Sigmoid colon (tissue), 7 donors: ENCODE measurements around the gene ZNF473. TPM values are rescaled to one million over a fixed set of nuclear protein-coding genes. Genes with fewer than 3 reads are reported as not detected.

Source experiments
- DNase-seq: peaks from one replicate; pipeline ENCODE4 v3.0.0-alpha.2; 2019
- H3K27ac ChIP-seq, 4 donors: fragments of 200-600 bp; sonication (generic); one replicate each; pipeline ENCODE4 v1.5.1; 2016 to 2019; ENCODE audit warnings: mild to moderate bottlenecking in 1 of 4
- H3K27me3 ChIP-seq, 3 donors: fragments of 200-600 bp; sonication (generic); one replicate each; pipeline ENCODE4 v1.5.1; 2019; ENCODE audit warnings: mild to moderate bottlenecking in 1 of 3
- H3K36me3 ChIP-seq, 4 donors: fragments of 200-600 bp; sonication (generic); one replicate each; pipeline ENCODE4 v1.5.1; 2016 to 2019
- H3K4me1 ChIP-seq, 4 donors: fragments of 200-600 bp; sonication (generic); one replicate each; pipeline ENCODE4 v1.5.1; 2017 to 2019
- H3K4me3 ChIP-seq, 4 donors: fragments of 200-600 bp; sonication (generic); one replicate each; pipeline ENCODE4 v1.5.1; 2017 to 2019; ENCODE audit warnings: mild to moderate bottlenecking in 2 of 4, moderate library complexity in 1 of 4
- H3K9me3 ChIP-seq, 4 donors: fragments of 200-600 bp in 3 of 4; sonication (generic) in 3 of 4; one replicate each; pipeline versions ENCODE4 v1.5.1 to v1.6.1; 2013 to 2019
- CTCF ChIP-seq, 4 experiments: fragments of 450-650 bp in 3 of 4; fragments of 200-600 bp in 1 of 4; IDR thresholded peaks; one replicate each; pipeline ENCODE4 v1.5.1; 2016 to 2019; ENCODE audit warnings: antibody characterized with exemption in 4 of 4, mild to moderate bottlenecking in 3 of 4, moderate library complexity in 2 of 4
- EP300 ChIP-seq, 4 donors: sonication (generic); formaldehyde crosslinking; IDR thresholded peaks; one replicate each; pipeline ENCODE4 v1.6.1; 2017; ENCODE audit warnings: antibody characterized with exemption in 4 of 4
- POLR2A ChIP-seq, 2 donors: fragments of 450-650 bp; IDR thresholded peaks; one replicate each; pipeline ENCODE4 v1.6.1; 2016; ENCODE audit warnings: antibody characterized with exemption in 2 of 2, mild to moderate bottlenecking in 2 of 2, moderate library complexity in 2 of 2
- POLR2AphosphoS5 ChIP-seq, 4 donors: sonication (generic); formaldehyde crosslinking; IDR thresholded peaks; one replicate each; pipeline ENCODE4 v1.6.1; 2017; ENCODE audit warnings: antibody characterized with exemption in 4 of 4
- WGBS, 2 donors: extraction: QIAGEN DNeasy Blood & Tissue Kit; methylation state at CpG; one replicate each; pipeline ENCODE4 v1.1.7; 2013; 5-methylcytosine and 5-hydroxymethylcytosine counted together
- intact Hi-C: fragments of 100-400 bp; cut with DNase I; formaldehyde crosslinking; loops from one replicate; pipeline ENCODE4 v1.15.1; 2023
- polyA plus RNA-seq, 3 donors: library from polyadenylated mRNA; stranded (reverse); fragments of 200-250 nt; gene quantifications; one replicate each; pipeline ENCODE4 v1.2.3, GENCODE V29; 2013
- total RNA-seq, 4 donors: library from RNA; depleted of rRNA; stranded (reverse); fragments of >200 nt; gene quantifications; one replicate each; pipeline ENCODE4 v1.1.0, GENCODE V29; 2016
- donor health status: healthy with polysubstance abuse.
- donor health status: Bipolar disorder and iron deficiency.
- donor health status: healthy.

The ZNF473 gene
- total and polyA plus RNA-seq, 7 donors = 0.92 to 13.2 (median 5.8) TPM

GRCh38 chr19:50058425-50058824 is 32.6 kb downstream of the ZNF473 start:
- TF ChIP-seq CTCF (IDR thresholded peaks at IDR 0.05) (no peak), EP300 (IDR thresholded peaks at IDR 0.05) (no peak), POLR2A (IDR thresholded peaks at IDR 0.05) (no peak), POLR2AphosphoS5 (IDR thresholded peaks at IDR 0.05) (no peak)
- no peak overlapping the region for H3K4me3 ChIP-seq
- H3K9me3 ChIP-seq = peaks cover 3 to 22% (median 19%) of the 10 kb centered on the region in 4 donors
- H3K36me3 ChIP-seq = no peaks in the 10 kb centered on the region
- no peaks in the 10 kb centered on the region for H3K4me1 ChIP-seq
- intact Hi-C loops = no loop called here
- H3K27ac ChIP-seq = no peak overlapping the region
- no peak for DNase-seq
- no peaks in the 10 kb centered on the region for H3K27me3 ChIP-seq
- WGBS, 2 donors = 87 to 91% methylated on average over 2 of the region's 2 CpGs

GRCh38 chr19:50059045-50059444 is 33.2 kb downstream of the ZNF473 start:
- intact Hi-C loops = no loop called here
- WGBS, 2 donors = 85 to 92% methylated on average over 6 of the region's 6 CpGs
- no peak overlapping the region for H3K4me3 ChIP-seq
- H3K9me3 ChIP-seq = peaks cover 3 to 22% (median 19%) of the 10 kb centered on the region in 4 donors
- no peaks in the 10 kb centered on the region for H3K27me3 ChIP-seq
- no peaks in the 10 kb centered on the region for H3K36me3 ChIP-seq
- H3K4me1 ChIP-seq = no peaks in the 10 kb centered on the region
- no peak for DNase-seq
- H3K27ac ChIP-seq = no peak overlapping the region
- no peak for TF ChIP-seq CTCF (IDR thresholded peaks at IDR 0.05)
- no peak for TF ChIP-seq POLR2A (IDR thresholded peaks at IDR 0.05)
- no peak for TF ChIP-seq EP300 (IDR thresholded peaks at IDR 0.05)
- no peak for TF ChIP-seq POLR2AphosphoS5 (IDR thresholded peaks at IDR 0.05)

- no peaks in the 10 kb centered on the region for H3K36me3 ChIP-seq
- TF ChIP-seq CTCF (IDR thresholded peaks at IDR 0.05) (no peak), POLR2AphosphoS5 (IDR thresholded peaks at IDR 0.05) (no peak), POLR2A (IDR thresholded peaks at IDR 0.05) (no peak), EP300 (IDR thresholded peaks at IDR 0.05) (no peak)
- 85 to 88% methylated on average over 15 of the region's 15 CpGs for WGBS, 2 donors
- H3K9me3 ChIP-seq = peaks cover 3 to 22% (median 19%) of the 10 kb centered on the region in 4 donors
- no peak overlapping the region for H3K27ac ChIP-seq
- no peak overlapping the region for H3K4me3 ChIP-seq
- H3K4me1 ChIP-seq = no peaks in the 10 kb centered on the region
- DNase-seq = no peak
- intact Hi-C loops = no loop called here
- no peaks in the 10 kb centered on the region for H3K27me3 ChIP-seq
Measured at GRCh38 chr19:50060107-50060506, 34.3 kb downstream of the ZNF473 start.

GRCh38 chr19:50061650-50062049 is 35.8 kb downstream of the ZNF473 start:
- Histone ChIP-seq H3K27me3 (no peaks in the 10 kb centered on the region), H3K36me3 (no peaks in the 10 kb centered on the region), H3K4me3 (no peak overlapping the region), H3K9me3 (peaks cover 3 to 22% (median 19%) of the 10 kb centered on the region in 4 donors), H3K27ac (no peak overlapping the region), H3K4me1 (no peaks in the 10 kb centered on the region)
- no peak for DNase-seq
- intact Hi-C loops = no loop called here
- TF ChIP-seq CTCF (IDR thresholded peaks at IDR 0.05) (no peak), EP300 (IDR thresholded peaks at IDR 0.05) (no peak), POLR2A (IDR thresholded peaks at IDR 0.05) (no peak), POLR2AphosphoS5 (IDR thresholded peaks at IDR 0.05) (no peak)
- WGBS, 2 donors = 22 to 65% methylated on average over 5 of the region's 5 CpGs

GRCh38 chr19:50065938-50066337 is 40.1 kb downstream of the ZNF473 start:
- TF ChIP-seq CTCF (IDR thresholded peaks at IDR 0.05) (no peak), EP300 (IDR thresholded peaks at IDR 0.05) (no peak), POLR2AphosphoS5 (IDR thresholded peaks at IDR 0.05) (no peak), POLR2A (IDR thresholded peaks at IDR 0.05) (no peak)
- Histone ChIP-seq H3K36me3 (no peaks in the 10 kb centered on the region), H3K27me3 (no peaks in the 10 kb centered on the region), H3K9me3 (no peaks in the 10 kb centered on the region), H3K4me1 (no peaks in the 10 kb centered on the region), H3K27ac (no peak overlapping the region), H3K4me3 (no peak overlapping the region)
- 84 to 85% methylated on average over 10 of the region's 10 CpGs for WGBS, 2 donors
- intact Hi-C loops = no loop called here
- DNase-seq = no peak
